Neuronal stem cell (in vitro differentiated cells): ENCODE results near the gene NXN.

Experiments
- DNase-seq: peaks from one replicate; pipeline ENCODE4 v3.0.0-alpha.2; 2013; ENCODE audit warnings: low spot score
- H2AFZ ChIP-seq: one replicate; pipeline ENCODE4 v1.6.1; 2013; ENCODE audit warnings: mild to moderate bottlenecking, low read length, inconsistent platforms
- H2AK5ac ChIP-seq: 2 replicates; pipeline ENCODE4 v1.6.1; 2013; ENCODE audit warnings: low read depth, mild to moderate bottlenecking, inconsistent platforms, low read length, moderate library complexity, mixed read lengths
- H2BK120ac ChIP-seq: 2 replicates; pipeline ENCODE4 v1.6.1; 2013; ENCODE audit warnings: low read depth, mild to moderate bottlenecking, inconsistent platforms, low read length, moderate library complexity, mixed read lengths
- H2BK12ac ChIP-seq: one replicate; pipeline ENCODE4 v1.6.1; 2013; ENCODE audit warnings: low read length, inconsistent platforms
- H2BK15ac ChIP-seq: 2 replicates; pipeline ENCODE4 v1.6.1; 2013; ENCODE audit warnings: mild to moderate bottlenecking, low read length, inconsistent platforms, mixed read lengths
- H2BK5ac ChIP-seq: one replicate; pipeline ENCODE4 v1.6.1; 2013; ENCODE audit warnings: inconsistent platforms, mild to moderate bottlenecking, low read length, moderate library complexity
- H3K14ac ChIP-seq: one replicate; pipeline ENCODE4 v1.6.1; 2013; ENCODE audit warnings: low read length, inconsistent platforms
- H3K18ac ChIP-seq: 2 replicates; pipeline ENCODE4 v1.6.1; 2013; ENCODE audit warnings: low read length, inconsistent platforms
- H3K23ac ChIP-seq: 2 replicates; pipeline ENCODE4 v1.6.1; 2013; ENCODE audit warnings: low read depth, mild to moderate bottlenecking, mixed read lengths, low read length, inconsistent platforms; ENCODE audit not compliant: poor library complexity
- H3K27ac ChIP-seq: replicated peaks from 3 replicates; pipeline ENCODE4 v1.5.1; 2013; ENCODE audit warnings: low read length, inconsistent platforms
- H3K27me3 ChIP-seq, 3 experiments: 2 replicates each; pipeline ENCODE4 v1.6.1; 2013; ENCODE audit warnings: low read length in 3 of 3, mild to moderate bottlenecking in 2 of 3, inconsistent platforms in 1 of 3, low read depth in 1 of 3, mixed read lengths in 1 of 3, moderate library complexity in 1 of 3; ENCODE audit not compliant: control insufficient read depth in 3 of 3, insufficient read depth in 3 of 3
- H3K36me3 ChIP-seq, 2 donors: replicated peaks in 1 of 2; 2 replicates each; pipeline ENCODE4 v1.6.1; 2013; ENCODE audit warnings: low read length in 2 of 2; ENCODE audit not compliant: control insufficient read depth in 2 of 2, insufficient read depth in 2 of 2
- H3K4ac ChIP-seq: 2 replicates; pipeline ENCODE4 v1.6.1; 2013; ENCODE audit warnings: inconsistent platforms, mild to moderate bottlenecking, low read length, moderate library complexity
- H3K4me1 ChIP-seq, 2 donors: 1 replicate in 1 of 2; 2 replicates in 1 of 2; pipeline ENCODE4 v1.6.1; 2013; ENCODE audit warnings: low read length in 2 of 2, low read depth in 1 of 2; ENCODE audit not compliant: control insufficient read depth in 2 of 2, insufficient read depth in 1 of 2
- H3K4me2 ChIP-seq: one replicate; pipeline ENCODE4 v1.6.1; 2013; ENCODE audit warnings: mild to moderate bottlenecking, low read length, inconsistent platforms; ENCODE audit not compliant: insufficient read depth, poor library complexity, severe bottlenecking
- H3K4me3 ChIP-seq, 2 donors: 2 replicates each; pipeline ENCODE4 v1.5.1; 2013; ENCODE audit warnings: low read length in 2 of 2, mild to moderate bottlenecking in 2 of 2, inconsistent platforms in 1 of 2, moderate library complexity in 1 of 2
- H3K79me1 ChIP-seq: one replicate; pipeline ENCODE4 v1.6.1; 2013; ENCODE audit warnings: low read depth, mild to moderate bottlenecking, inconsistent platforms, low read length, moderate library complexity
- H3K9ac ChIP-seq: one replicate; pipeline ENCODE4 v1.6.1; 2013; ENCODE audit warnings: mild to moderate bottlenecking, low read depth, low read length, inconsistent platforms; ENCODE audit not compliant: poor library complexity
- H3K9me3 ChIP-seq, 2 donors: replicated peaks in 1 of 2; 2 replicates each; pipeline versions ENCODE3 to v1.6.1; 2013; ENCODE audit warnings: low read length in 2 of 2, mild to moderate bottlenecking in 2 of 2, inconsistent platforms in 1 of 2, low read depth in 1 of 2, mixed read lengths in 1 of 2, moderate library complexity in 1 of 2; ENCODE audit not compliant: control insufficient read depth in 2 of 2, insufficient read depth in 1 of 2
- H4K8ac ChIP-seq: one replicate; pipeline ENCODE4 v1.6.1; 2013; ENCODE audit warnings: low read depth, mild to moderate bottlenecking, inconsistent platforms, low read length, moderate library complexity
- H4K91ac ChIP-seq: one replicate; pipeline ENCODE4 v1.6.1; 2013; ENCODE audit warnings: low read length, low read depth, mild to moderate bottlenecking, inconsistent platforms; ENCODE audit not compliant: poor library complexity
- WGBS, 2 donors: extraction: QIAGEN DNeasy Blood & Tissue Kit; methylation state at CpG; one replicate each; pipeline ENCODE4 v1.1.7; 2013; ENCODE audit warnings: missing lambda C conversion rate in 2 of 2, mixed read lengths in 1 of 2; ENCODE audit not compliant: insufficient read length in 2 of 2, insufficient replicate concordance in 1 of 2; ENCODE audit errors: extremely low coverage in 2 of 2; 5-methylcytosine and 5-hydroxymethylcytosine counted together

Gene NXN

GRCh38 chr17:1005361-1005946 is 25.9 kb upstream of the NXN start:
- Histone ChIP-seq H4K91ac (no peak overlapping the region), H3K9me3 (no peaks in the 10 kb centered on the region), H3K4me2 (no peak overlapping the region), H4K8ac (no peak overlapping the region), H2AFZ (no peak overlapping the region), H2BK120ac (no peak overlapping the region), H3K27me3 (no peaks in the 10 kb centered on the region), H3K27ac (no peak overlapping the region), H2BK5ac (no peak overlapping the region), H3K4me1 (no peaks in the 10 kb centered on the region), H3K18ac (no peak overlapping the region), H2BK12ac (no peak overlapping the region), H3K23ac (no peak overlapping the region), H3K36me3 (peaks cover 64 to 86% of the 10 kb centered on the region in 2 donors), H3K4ac (no peak overlapping the region), H3K14ac (no peak overlapping the region), H2AK5ac (no peak overlapping the region), H3K4me3 (no peak overlapping the region), H2BK15ac (no peak overlapping the region), H3K79me1 (peaks cover 2% of the 10 kb centered on the region), H3K9ac (no peak overlapping the region)
- WGBS, 2 donors: no CpG with 5 or more reads among the region's 23 CpGs
- DNase-seq: no peak

- H3K79me1 ChIP-seq: no peaks in the 10 kb centered on the region
- peak overlapping the region; percentile 56 for H2AK5ac ChIP-seq
- H3K14ac ChIP-seq: no peak overlapping the region
- H3K4me1 ChIP-seq: no peaks in the 10 kb centered on the region
- H2AFZ ChIP-seq: no peak overlapping the region
- no peak overlapping the region for H3K4ac ChIP-seq
- peaks cover 61 to 85% of the 10 kb centered on the region in 2 donors for H3K36me3 ChIP-seq
- H3K18ac ChIP-seq: no peak overlapping the region
- no peaks in the 10 kb centered on the region for H3K9me3 ChIP-seq
- H3K23ac ChIP-seq: no peak overlapping the region
- no peak overlapping the region for H3K27ac ChIP-seq
- no peak overlapping the region for H3K9ac ChIP-seq
- H3K4me2 ChIP-seq: no peak overlapping the region
- H2BK5ac ChIP-seq: peak overlapping the region; percentile 60
- no CpG with 5 or more reads among the region's 13 CpGs for WGBS, 2 donors
- no peak overlapping the region for H4K8ac ChIP-seq
- no peak overlapping the region for H2BK15ac ChIP-seq
- no peak for DNase-seq
- no peak overlapping the region for H2BK12ac ChIP-seq
- no peak overlapping the region for H3K4me3 ChIP-seq
- H4K91ac ChIP-seq: no peak overlapping the region
- H2BK120ac ChIP-seq: no peak overlapping the region
- H3K27me3 ChIP-seq: no peaks in the 10 kb centered on the region
Measured at GRCh38 chr17:1004769-1005295, 25.3 kb upstream of the NXN start.

GRCh38 chr17:1003972-1004768 is 24.6 kb upstream of the NXN start:
- Histone ChIP-seq H3K23ac (no peak overlapping the region), H3K4ac (no peak overlapping the region), H2BK12ac (no peak overlapping the region), H3K36me3 (peaks cover 62 to 88% of the 10 kb centered on the region in 2 donors), H3K4me2 (no peak overlapping the region), H2BK120ac (no peak overlapping the region), H4K91ac (no peak overlapping the region), H3K4me1 (no peaks in the 10 kb centered on the region), H2BK15ac (no peak overlapping the region), H2AK5ac (no peak overlapping the region), H3K27ac (no peak overlapping the region), H3K79me1 (no peaks in the 10 kb centered on the region), H2AFZ (no peak overlapping the region), H4K8ac (no peak overlapping the region), H2BK5ac (peak overlapping the region; percentile 60), H3K4me3 (no peak overlapping the region), H3K9me3 (no peaks in the 10 kb centered on the region), H3K18ac (no peak overlapping the region), H3K14ac (no peak overlapping the region), H3K9ac (no peak overlapping the region), H3K27me3 (no peaks in the 10 kb centered on the region)
- WGBS, 2 donors: no CpG with 5 or more reads among the region's 30 CpGs
- DNase-seq: no peak

DNA sequence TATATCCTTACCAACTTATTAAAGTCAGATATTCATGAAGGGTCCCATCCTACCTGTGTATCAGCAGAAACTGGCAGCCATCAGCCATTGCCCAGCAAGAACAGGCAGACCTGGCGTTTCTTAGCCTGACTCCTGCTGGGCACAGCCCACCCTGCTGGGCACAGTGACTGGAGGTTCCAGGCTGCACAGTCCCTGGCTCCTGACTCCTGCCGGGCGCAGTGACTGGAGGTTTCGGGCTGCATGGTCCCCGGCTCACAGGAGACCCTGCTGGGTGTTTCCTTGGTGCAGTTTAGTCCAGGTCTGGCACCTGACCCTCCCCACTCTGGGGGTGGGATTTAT is 24.0 kb upstream of the NXN start:
- Histone ChIP-seq H3K18ac (no peak overlapping the region), H2BK15ac (no peak overlapping the region), H3K9me3 (no peaks in the 10 kb centered on the region), H4K8ac (no peak overlapping the region), H3K4me1 (no peaks in the 10 kb centered on the region), H2BK12ac (no peak overlapping the region), H3K4me3 (no peak overlapping the region), H3K27me3 (no peaks in the 10 kb centered on the region), H3K36me3 (peaks cover 57 to 88% of the 10 kb centered on the region in 2 donors), H3K27ac (no peak overlapping the region), H3K4me2 (no peak overlapping the region), H2AFZ (no peak overlapping the region), H2BK5ac (no peak overlapping the region), H2AK5ac (no peak overlapping the region), H3K9ac (no peak overlapping the region), H3K4ac (no peak overlapping the region), H2BK120ac (no peak overlapping the region), H3K79me1 (no peaks in the 10 kb centered on the region), H3K14ac (no peak overlapping the region), H3K23ac (no peak overlapping the region), H4K91ac (no peak overlapping the region)
- no peak for DNase-seq
- no CpG with 5 or more reads among the region's 5 CpGs for WGBS, 2 donors
